ENCODE data around the gene FFAR1. TPM values are rescaled to one million over a fixed set of nuclear protein-coding genes. Genes with fewer than 3 reads are reported as not detected.

The FFAR1 gene
- total and polyA plus RNA-seq, 2 donors, result 0.05 TPM

GRCh38 chr19:35304036-35304435, 43.7 kb upstream of the FFAR1 start:
- Histone ChIP-seq H3K27ac (ENCODE audit: low read depth in 1 of 2, low read length in 1 of 2) (no peak overlapping the region), H3K4me1 (ENCODE audit: control insufficient read depth in 2 of 2, insufficient read depth in 2 of 2, low read length in 2 of 2) (no peaks in the 10 kb centered on the region), H3K36me3 (ENCODE audit: control insufficient read depth in 2 of 2, insufficient read depth in 2 of 2, low read length in 1 of 2) (no peaks in the 10 kb centered on the region), H3K27me3 (ENCODE audit: control insufficient read depth in 2 of 2, insufficient read depth in 1 of 2, low read length in 1 of 2) (no peaks in the 10 kb centered on the region), H3K4me3 (ENCODE audit: low read length in 2 of 2) (no peak overlapping the region), H3K9me3 (ENCODE audit: control insufficient read depth in 2 of 2, insufficient read depth in 1 of 2, low read length in 1 of 2) (no peaks in the 10 kb centered on the region)
- DNase-seq (ENCODE audit: low read depth in 6 of 9, low spot score in 9 of 9), result no peak
- 98% methylated on average over 11 of the region's 11 CpGs for WGBS

GRCh38 chr19:35305181-35305580, 42.5 kb upstream of the FFAR1 start:
- Histone ChIP-seq H3K4me1 (ENCODE audit: control insufficient read depth in 2 of 2, insufficient read depth in 2 of 2, low read length in 2 of 2) (peaks cover 0 to 4% of the 10 kb centered on the region in 2 donors), H3K36me3 (ENCODE audit: control insufficient read depth in 2 of 2, insufficient read depth in 2 of 2, low read length in 1 of 2) (no peaks in the 10 kb centered on the region), H3K27me3 (ENCODE audit: control insufficient read depth in 2 of 2, insufficient read depth in 1 of 2, low read length in 1 of 2) (no peaks in the 10 kb centered on the region), H3K27ac (ENCODE audit: low read depth in 1 of 2, low read length in 1 of 2) (no peak overlapping the region), H3K9me3 (ENCODE audit: control insufficient read depth in 2 of 2, insufficient read depth in 1 of 2, low read length in 1 of 2) (no peaks in the 10 kb centered on the region), H3K4me3 (ENCODE audit: low read length in 2 of 2) (no peak overlapping the region)
- 63% methylated on average over 6 of the region's 6 CpGs for WGBS
- no peak for DNase-seq (ENCODE audit: low read depth in 6 of 9, low spot score in 9 of 9)

- H3K4me1 ChIP-seq (ENCODE audit: control insufficient read depth in 2 of 2, insufficient read depth in 2 of 2, low read length in 2 of 2), result peaks cover 4 to 10% of the 10 kb centered on the region in 2 donors
- H3K27me3 ChIP-seq (ENCODE audit: control insufficient read depth in 2 of 2, insufficient read depth in 1 of 2, low read length in 1 of 2), result no peaks in the 10 kb centered on the region
- no peak overlapping the region for H3K4me3 ChIP-seq (ENCODE audit: low read length in 2 of 2)
- H3K27ac ChIP-seq (ENCODE audit: low read depth in 1 of 2, low read length in 1 of 2), result no peak overlapping the region
- no peaks in the 10 kb centered on the region for H3K36me3 ChIP-seq (ENCODE audit: control insufficient read depth in 2 of 2, insufficient read depth in 2 of 2, low read length in 1 of 2)
- WGBS, result 94% methylated on average over 20 of the region's 20 CpGs
- DNase-seq (ENCODE audit: low read depth in 6 of 9, low spot score in 9 of 9), result no peak
- no peaks in the 10 kb centered on the region for H3K9me3 ChIP-seq (ENCODE audit: control insufficient read depth in 2 of 2, insufficient read depth in 1 of 2, low read length in 1 of 2)
Observed at GRCh38 chr19:35306473-35307246, 41.0 kb upstream of the FFAR1 start.

GRCh38 chr19:35307931-35308330, 39.8 kb upstream of the FFAR1 start:
- no peak for DNase-seq (ENCODE audit: low read depth in 6 of 9, low spot score in 9 of 9)
- 92% methylated on average over 10 of the region's 10 CpGs for WGBS
- no peak overlapping the region for H3K27ac ChIP-seq (ENCODE audit: low read depth in 1 of 2, low read length in 1 of 2)
- no peak overlapping the region for H3K4me3 ChIP-seq (ENCODE audit: low read length in 2 of 2)
- no peaks in the 10 kb centered on the region for H3K36me3 ChIP-seq (ENCODE audit: control insufficient read depth in 2 of 2, insufficient read depth in 2 of 2, low read length in 1 of 2)
- no peaks in the 10 kb centered on the region for H3K9me3 ChIP-seq (ENCODE audit: control insufficient read depth in 2 of 2, insufficient read depth in 1 of 2, low read length in 1 of 2)
- H3K4me1 ChIP-seq (ENCODE audit: control insufficient read depth in 2 of 2, insufficient read depth in 2 of 2, low read length in 2 of 2), result peaks cover 4 to 11% of the 10 kb centered on the region in 2 donors
- no peaks in the 10 kb centered on the region for H3K27me3 ChIP-seq (ENCODE audit: control insufficient read depth in 2 of 2, insufficient read depth in 1 of 2, low read length in 1 of 2)

- Histone ChIP-seq H3K4me3 (ENCODE audit: low read length in 2 of 2) (no peak overlapping the region), H3K4me1 (ENCODE audit: control insufficient read depth in 2 of 2, insufficient read depth in 2 of 2, low read length in 2 of 2) (peaks cover 4 to 11% of the 10 kb centered on the region in 2 donors), H3K36me3 (ENCODE audit: control insufficient read depth in 2 of 2, insufficient read depth in 2 of 2, low read length in 1 of 2) (no peaks in the 10 kb centered on the region), H3K27me3 (ENCODE audit: control insufficient read depth in 2 of 2, insufficient read depth in 1 of 2, low read length in 1 of 2) (no peaks in the 10 kb centered on the region), H3K9me3 (ENCODE audit: control insufficient read depth in 2 of 2, insufficient read depth in 1 of 2, low read length in 1 of 2) (no peaks in the 10 kb centered on the region), H3K27ac (ENCODE audit: low read depth in 1 of 2, low read length in 1 of 2) (no peak overlapping the region)
- DNase-seq (ENCODE audit: low read depth in 6 of 9, low spot score in 9 of 9), result no peak
- 94% methylated on average over 7 of the region's 7 CpGs for WGBS
Observed at GRCh38 chr19:35308910-35309309, 38.8 kb upstream of the FFAR1 start.

- Histone ChIP-seq H3K4me3 (ENCODE audit: low read length in 2 of 2) (no peak overlapping the region), H3K4me1 (ENCODE audit: control insufficient read depth in 2 of 2, insufficient read depth in 2 of 2, low read length in 2 of 2) (peaks cover 4 to 11% of the 10 kb centered on the region in 2 donors), H3K27me3 (ENCODE audit: control insufficient read depth in 2 of 2, insufficient read depth in 1 of 2, low read length in 1 of 2) (no peaks in the 10 kb centered on the region), H3K36me3 (ENCODE audit: control insufficient read depth in 2 of 2, insufficient read depth in 2 of 2, low read length in 1 of 2) (no peaks in the 10 kb centered on the region), H3K9me3 (ENCODE audit: control insufficient read depth in 2 of 2, insufficient read depth in 1 of 2, low read length in 1 of 2) (no peaks in the 10 kb centered on the region), H3K27ac (ENCODE audit: low read depth in 1 of 2, low read length in 1 of 2) (no peak overlapping the region)
- 93% methylated on average over 47 of the region's 47 CpGs for WGBS
- no peak for DNase-seq (ENCODE audit: low read depth in 6 of 9, low spot score in 9 of 9)
Observed at GRCh38 chr19:35309481-35310279, 38.0 kb upstream of the FFAR1 start.

- Histone ChIP-seq H3K9me3 (ENCODE audit: control insufficient read depth in 2 of 2, insufficient read depth in 1 of 2, low read length in 1 of 2) (no peaks in the 10 kb centered on the region), H3K4me3 (ENCODE audit: low read length in 2 of 2) (no peak overlapping the region), H3K27me3 (ENCODE audit: control insufficient read depth in 2 of 2, insufficient read depth in 1 of 2, low read length in 1 of 2) (no peaks in the 10 kb centered on the region), H3K4me1 (ENCODE audit: control insufficient read depth in 2 of 2, insufficient read depth in 2 of 2, low read length in 2 of 2) (peaks cover 4 to 11% of the 10 kb centered on the region in 2 donors), H3K36me3 (ENCODE audit: control insufficient read depth in 2 of 2, insufficient read depth in 2 of 2, low read length in 1 of 2) (no peaks in the 10 kb centered on the region), H3K27ac (ENCODE audit: low read depth in 1 of 2, low read length in 1 of 2) (no peak overlapping the region)
- 21% methylated on average over 12 of the region's 12 CpGs for WGBS
- no peak for DNase-seq (ENCODE audit: low read depth in 6 of 9, low spot score in 9 of 9)
Observed at GRCh38 chr19:35310331-35310730, 37.4 kb upstream of the FFAR1 start.

- Histone ChIP-seq H3K4me1 (ENCODE audit: control insufficient read depth in 2 of 2, insufficient read depth in 2 of 2, low read length in 2 of 2) (peaks cover 4 to 11% of the 10 kb centered on the region in 2 donors), H3K4me3 (ENCODE audit: low read length in 2 of 2) (no peak overlapping the region), H3K9me3 (ENCODE audit: control insufficient read depth in 2 of 2, insufficient read depth in 1 of 2, low read length in 1 of 2) (no peaks in the 10 kb centered on the region), H3K36me3 (ENCODE audit: control insufficient read depth in 2 of 2, insufficient read depth in 2 of 2, low read length in 1 of 2) (no peaks in the 10 kb centered on the region), H3K27ac (ENCODE audit: low read depth in 1 of 2, low read length in 1 of 2) (no peak overlapping the region), H3K27me3 (ENCODE audit: control insufficient read depth in 2 of 2, insufficient read depth in 1 of 2, low read length in 1 of 2) (no peaks in the 10 kb centered on the region)
- no peak for DNase-seq (ENCODE audit: low read depth in 6 of 9, low spot score in 9 of 9)
- 96% methylated on average over 10 of the region's 10 CpGs for WGBS
Observed at GRCh38 chr19:35310811-35311465, 36.8 kb upstream of the FFAR1 start.

All from thymus (tissue), 11 donors.